Chondrocyte (in vitro differentiated cells): ENCODE data around the gene SGCA. TPM values are rescaled to one million over a fixed set of nuclear protein-coding genes. Genes with fewer than 3 reads are reported as not detected.

Experiments used
- DNase-seq: peaks from one replicate; pipeline ENCODE4 v3.0.0; 2021; ENCODE audit warnings: mixed read lengths, low spot score
- H3K27ac Mint-ChIP-seq: one replicate; pipeline ENCODE4 v1.8.0; 2021; ENCODE audit warnings: mild to moderate bottlenecking, moderate library complexity, mixed read lengths; ENCODE audit not compliant: unreplicated experiment
- H3K27me3 Mint-ChIP-seq: 2 replicates; pipeline ENCODE4 v1.8.0; 2021; ENCODE audit warnings: low read depth, mixed read lengths
- H3K36me3 Mint-ChIP-seq: 2 replicates; pipeline ENCODE4 v1.8.0; 2021; ENCODE audit warnings: low read depth, mixed read lengths
- H3K4me1 Mint-ChIP-seq: 2 replicates; pipeline ENCODE4 v1.8.0; 2021; ENCODE audit warnings: low read depth, mild to moderate bottlenecking, mixed read lengths
- H3K4me3 Mint-ChIP-seq: one replicate; pipeline ENCODE4 v1.8.0; 2021; ENCODE audit warnings: mild to moderate bottlenecking, moderate library complexity, mixed read lengths; ENCODE audit not compliant: unreplicated experiment
- H3K9me3 Mint-ChIP-seq: 2 replicates; pipeline ENCODE4 v1.8.0; 2021; ENCODE audit warnings: low read depth, mixed read lengths
- total RNA-seq: library from RNA; stranded (reverse); gene quantifications from 3 replicates; pipeline ENCODE4 v1.2.1, GENCODE V29; 2021
- TF ChIP-seq, protein P1 (sequence below): fragments of 200-600 bp; sonication (generic); IDR thresholded peaks from 2 replicates; pipeline ENCODE4 v1.5.0; 2021; ENCODE audit warnings: antibody characterized with exemption, mild to moderate bottlenecking, moderate library complexity

SGCA gene
- total RNA-seq, 1 donor from 2014 or later, result 1.3 TPM

DNA sequence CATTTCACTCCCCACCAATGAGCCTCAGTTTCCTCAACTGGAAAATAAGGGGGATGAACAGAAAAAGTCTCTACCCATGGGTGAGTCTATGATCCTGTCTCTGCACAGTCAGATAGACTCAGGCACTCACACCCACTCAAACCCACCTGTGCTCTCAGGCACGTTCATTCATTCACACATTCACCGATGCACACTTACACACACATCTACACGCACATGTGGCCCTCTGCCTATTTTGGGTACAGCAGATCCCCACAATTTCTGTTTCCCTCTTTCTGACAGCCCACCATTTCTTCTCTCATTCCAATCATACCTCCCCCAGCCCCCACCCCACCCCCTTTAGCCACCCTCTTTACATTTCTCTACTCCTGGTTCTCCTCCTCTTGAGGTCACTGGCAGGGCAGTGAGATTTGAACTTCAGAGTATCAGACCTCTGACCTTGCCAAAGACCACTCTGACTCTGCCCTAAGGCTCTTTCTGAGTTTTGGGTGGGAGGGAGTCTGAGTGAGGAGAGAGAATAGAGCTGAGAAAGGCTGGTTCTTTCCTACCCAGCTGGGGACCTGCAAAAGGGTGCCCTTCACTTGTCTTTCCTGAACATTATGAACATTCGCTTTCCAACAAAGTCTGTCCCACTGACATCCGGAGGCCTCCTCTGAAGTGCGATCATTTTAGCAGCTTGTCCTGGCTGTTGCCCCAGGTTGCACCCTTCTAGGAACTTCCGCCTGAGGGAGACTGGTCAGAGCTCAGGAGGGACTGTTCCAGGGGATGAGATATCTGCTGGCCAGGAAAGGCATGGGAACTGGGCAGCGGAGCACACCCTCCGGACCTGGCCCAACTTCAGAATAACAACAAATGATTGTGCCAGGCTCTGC is 45.7 kb downstream of the SGCA start:
- Mint-ChIP-seq H3K27me3 (no peaks in the 10 kb centered on the region), H3K27ac (peak overlapping the region; percentile 100), H3K4me1 (peaks cover 100% of the 10 kb centered on the region), H3K36me3 (no peaks in the 10 kb centered on the region), H3K4me3 (peak overlapping the region; percentile 69), H3K9me3 (no peaks in the 10 kb centered on the region)
- TF ChIP-seq, protein P1, sequence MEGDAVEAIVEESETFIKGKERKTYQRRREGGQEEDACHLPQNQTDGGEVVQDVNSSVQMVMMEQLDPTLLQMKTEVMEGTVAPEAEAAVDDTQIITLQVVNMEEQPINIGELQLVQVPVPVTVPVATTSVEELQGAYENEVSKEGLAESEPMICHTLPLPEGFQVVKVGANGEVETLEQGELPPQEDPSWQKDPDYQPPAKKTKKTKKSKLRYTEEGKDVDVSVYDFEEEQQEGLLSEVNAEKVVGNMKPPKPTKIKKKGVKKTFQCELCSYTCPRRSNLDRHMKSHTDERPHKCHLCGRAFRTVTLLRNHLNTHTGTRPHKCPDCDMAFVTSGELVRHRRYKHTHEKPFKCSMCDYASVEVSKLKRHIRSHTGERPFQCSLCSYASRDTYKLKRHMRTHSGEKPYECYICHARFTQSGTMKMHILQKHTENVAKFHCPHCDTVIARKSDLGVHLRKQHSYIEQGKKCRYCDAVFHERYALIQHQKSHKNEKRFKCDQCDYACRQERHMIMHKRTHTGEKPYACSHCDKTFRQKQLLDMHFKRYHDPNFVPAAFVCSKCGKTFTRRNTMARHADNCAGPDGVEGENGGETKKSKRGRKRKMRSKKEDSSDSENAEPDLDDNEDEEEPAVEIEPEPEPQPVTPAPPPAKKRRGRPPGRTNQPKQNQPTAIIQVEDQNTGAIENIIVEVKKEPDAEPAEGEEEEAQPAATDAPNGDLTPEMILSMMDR, result no peak
- DNase-seq, result no peak

DNA sequence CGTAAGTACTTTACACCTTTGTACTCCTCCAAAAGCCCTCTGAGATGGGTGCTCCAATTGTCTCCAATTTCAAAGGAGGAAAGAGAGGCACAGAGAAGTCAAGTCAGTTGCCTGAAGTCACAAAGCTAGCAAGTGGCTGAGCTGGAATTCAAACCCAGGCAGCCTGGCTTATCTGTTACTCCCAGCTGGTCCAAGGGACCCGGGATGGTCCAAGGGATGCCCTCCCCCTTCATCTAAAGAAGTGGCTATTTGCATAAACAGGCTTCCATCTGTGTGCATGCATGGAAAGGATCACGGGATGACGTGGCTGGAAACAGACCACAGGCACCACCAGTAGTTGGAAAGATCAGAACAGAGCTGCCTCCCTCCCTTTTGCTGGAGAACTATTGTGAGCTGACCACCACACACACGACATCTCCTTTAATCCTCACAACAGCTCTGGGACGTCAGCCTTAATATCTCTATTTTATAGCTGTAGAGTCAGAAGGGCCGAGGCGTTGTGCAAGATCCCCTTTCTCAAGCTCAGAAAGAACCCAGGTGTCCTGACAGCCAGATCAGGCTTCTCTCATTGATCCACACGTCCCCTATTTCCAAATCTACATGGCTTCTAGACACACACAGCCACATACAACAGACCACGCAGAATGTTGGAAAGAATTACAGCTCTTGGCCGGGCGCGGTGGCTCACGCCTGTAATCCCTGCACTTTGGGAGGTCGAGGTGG is 46.5 kb downstream of the SGCA start:
- Mint-ChIP-seq H3K4me3 (peak overlapping the region; percentile 69), H3K9me3 (no peaks in the 10 kb centered on the region), H3K36me3 (no peaks in the 10 kb centered on the region), H3K27ac (peak overlapping the region; percentile 100), H3K27me3 (no peaks in the 10 kb centered on the region), H3K4me1 (peaks cover 100% of the 10 kb centered on the region)
- TF ChIP-seq, protein P1, result no peak
- DNase-seq, result no peak

DNA sequence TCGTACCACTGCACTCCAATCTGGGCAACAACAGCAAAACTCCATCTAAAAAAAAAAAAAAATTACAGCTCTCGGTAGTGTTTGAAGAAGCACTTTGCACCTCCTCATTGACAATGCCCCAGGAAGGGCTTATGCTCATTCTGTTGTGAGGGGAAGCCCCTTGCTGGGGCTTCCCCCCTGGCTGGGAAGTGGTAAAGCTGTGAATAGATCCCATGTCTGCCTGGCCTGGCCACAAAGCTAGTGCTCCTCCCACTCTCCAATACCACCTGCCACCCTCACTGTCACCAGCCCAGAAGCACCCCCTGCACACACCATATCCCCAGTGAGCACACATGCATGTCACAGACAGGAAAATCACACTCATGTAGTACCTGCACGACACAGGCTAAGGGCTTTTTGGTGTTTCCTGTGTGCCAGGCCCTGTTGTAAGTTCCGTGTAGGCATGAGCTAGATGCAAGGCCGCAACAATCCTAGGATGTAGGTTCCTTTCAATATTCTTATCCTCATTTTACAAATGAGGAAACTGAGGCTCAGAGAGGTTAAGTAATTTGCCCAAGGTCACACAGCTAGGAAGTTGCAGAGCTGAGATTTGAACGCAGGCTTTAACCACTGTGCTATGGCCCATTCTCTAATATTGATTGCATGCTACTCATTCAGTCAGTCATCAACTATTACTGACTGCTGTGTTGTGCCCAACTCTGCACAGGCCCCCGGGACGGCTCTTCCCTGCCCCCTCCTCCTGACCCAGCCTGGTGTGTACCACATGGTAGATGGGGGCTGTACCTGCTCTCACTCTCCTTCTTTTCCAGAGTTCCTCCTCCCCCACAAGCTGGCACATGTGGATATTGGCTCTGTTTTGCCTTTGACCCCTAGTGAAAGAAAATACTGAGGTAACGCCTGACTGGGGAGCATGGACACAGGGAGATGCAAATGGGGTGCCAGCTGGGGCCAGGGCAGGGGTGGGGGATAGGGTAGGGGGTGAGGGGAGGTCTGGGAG is 47.5 kb downstream of the SGCA start:
- Mint-ChIP-seq H3K36me3 (no peaks in the 10 kb centered on the region), H3K4me1 (peaks cover 100% of the 10 kb centered on the region), H3K27me3 (no peaks in the 10 kb centered on the region), H3K9me3 (no peaks in the 10 kb centered on the region), H3K4me3 (no peak overlapping the region), H3K27ac (peak overlapping the region; percentile 100)
- TF ChIP-seq, protein P1, result peak; percentile 45
- DNase-seq, result no peak

DNA sequence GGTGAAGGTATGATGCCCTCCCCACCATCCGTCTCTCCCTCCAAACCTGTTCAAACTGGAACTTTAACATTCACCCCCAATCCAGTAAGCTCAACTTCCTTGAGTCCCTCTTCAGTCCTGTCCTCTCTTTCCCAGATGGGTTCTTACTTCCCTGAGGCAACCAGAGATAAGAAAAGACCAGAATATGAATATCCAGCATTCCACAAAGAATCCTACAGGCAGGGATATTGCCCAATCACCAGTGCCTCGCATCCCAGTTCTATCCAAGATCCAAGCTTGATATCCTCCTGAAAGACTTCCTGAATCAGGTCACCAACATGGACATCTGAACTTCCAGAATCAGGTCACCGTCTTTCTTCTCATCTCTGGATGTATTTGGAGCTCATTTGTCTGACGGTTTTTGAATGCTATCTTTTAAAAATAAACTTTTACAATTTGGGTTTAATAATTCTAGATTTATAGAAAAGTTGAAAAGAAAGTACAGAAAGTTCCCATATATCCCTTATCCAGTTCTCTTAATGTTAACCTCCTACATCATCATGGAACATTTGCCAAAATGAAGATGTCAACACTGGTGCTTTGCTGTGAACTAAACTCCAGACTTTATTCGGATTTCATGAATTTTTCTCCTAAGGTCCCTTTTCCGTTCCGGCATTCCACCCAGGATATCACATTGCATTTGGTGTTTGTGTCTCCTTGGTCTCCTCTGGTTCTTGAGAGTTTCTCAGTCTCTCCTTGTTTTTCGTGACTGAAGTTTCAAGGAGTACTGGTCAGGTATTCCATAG is 49.4 kb downstream of the SGCA start:
- no peak for DNase-seq
- Mint-ChIP-seq H3K9me3 (no peaks in the 10 kb centered on the region), H3K36me3 (no peaks in the 10 kb centered on the region), H3K4me3 (peak overlapping the region; percentile 47), H3K4me1 (peaks cover 100% of the 10 kb centered on the region), H3K27ac (peak overlapping the region; percentile 100), H3K27me3 (no peaks in the 10 kb centered on the region)
- TF ChIP-seq, protein P1, result no peak
